GM08714 (cell line): ENCODE data around the gene KRTAP4-11.
"Not testable (repeated sequence)": the region's sequence is repeated elsewhere in the genome, so short reads cannot be mapped to it uniquely, and the experiment has no call there.

Experiments used
- H3K4me3 ChIP-seq: fragments of 200-500 bp; sonication (Bioruptor generic); 2 replicates; pipeline ENCODE4 v1.5.1; 2014; ENCODE audit warnings: mild to moderate bottlenecking, low read length, inconsistent platforms
- ZNF274 ChIP-seq: IDR thresholded peaks from 2 replicates; pipeline ENCODE4 v1.6.1; 2012; ENCODE audit warnings: mild to moderate bottlenecking, low read depth, low read length

The KRTAP4-11 gene

DNA sequence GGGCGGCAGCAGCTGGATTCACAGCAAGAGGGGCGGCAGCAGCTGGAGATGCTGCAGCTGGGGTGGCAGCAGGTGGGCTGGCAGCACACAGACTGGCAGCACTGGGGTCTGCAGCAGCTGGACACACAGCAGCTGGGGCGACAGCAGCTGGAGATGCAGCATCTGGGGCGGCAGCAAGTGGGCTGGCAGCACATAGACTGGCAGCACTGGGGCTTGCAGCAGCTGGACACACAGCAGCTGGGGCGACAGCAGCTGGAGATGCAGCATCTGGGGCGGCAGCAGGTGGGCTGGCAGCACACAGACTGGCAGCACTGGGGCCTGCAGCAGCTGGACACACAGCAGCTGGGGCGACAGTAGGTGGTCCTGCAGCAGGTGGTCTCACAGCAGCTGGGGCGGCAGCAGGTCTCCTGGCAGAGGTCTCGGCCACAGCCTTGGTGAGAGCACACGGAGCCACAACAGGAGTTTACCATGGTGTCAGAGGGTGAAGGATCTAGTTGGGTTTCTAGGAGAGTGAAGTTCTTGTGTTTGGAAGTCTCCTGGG lies at the start of gene KRTAP4-11:
Gene KRTAP4-11, minus strand, starts transcription at position 528 of the 541 bp plus-strand sequence. Its CDS starts 58 bp downstream, at position 470.
- H3K4me3 ChIP-seq, result not testable (repeated sequence)

DNA sequence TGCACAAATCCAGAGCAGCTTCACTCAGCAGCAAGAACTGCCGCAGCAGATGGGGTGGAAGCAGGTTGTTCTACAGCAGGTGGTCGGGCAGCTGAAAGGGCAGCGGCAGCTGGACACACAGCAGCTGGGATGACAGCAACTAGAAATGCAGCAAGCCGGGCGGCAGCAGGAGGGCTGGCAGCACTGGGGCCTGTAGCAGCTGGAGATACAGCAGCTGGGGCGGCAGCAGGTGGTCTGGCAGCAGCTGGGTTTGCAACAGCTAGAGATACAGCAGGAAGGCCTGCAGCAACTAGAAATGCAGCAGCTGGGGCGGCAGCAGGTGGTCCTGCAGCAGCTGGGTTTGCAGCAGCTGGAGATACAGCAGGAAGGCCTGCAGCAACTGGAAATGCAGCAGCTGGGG lies 49.4 kb upstream of the KRTAP4-11 start:
- TF ChIP-seq ZNF274, result no peak
- no peak overlapping the region for H3K4me3 ChIP-seq

DNA sequence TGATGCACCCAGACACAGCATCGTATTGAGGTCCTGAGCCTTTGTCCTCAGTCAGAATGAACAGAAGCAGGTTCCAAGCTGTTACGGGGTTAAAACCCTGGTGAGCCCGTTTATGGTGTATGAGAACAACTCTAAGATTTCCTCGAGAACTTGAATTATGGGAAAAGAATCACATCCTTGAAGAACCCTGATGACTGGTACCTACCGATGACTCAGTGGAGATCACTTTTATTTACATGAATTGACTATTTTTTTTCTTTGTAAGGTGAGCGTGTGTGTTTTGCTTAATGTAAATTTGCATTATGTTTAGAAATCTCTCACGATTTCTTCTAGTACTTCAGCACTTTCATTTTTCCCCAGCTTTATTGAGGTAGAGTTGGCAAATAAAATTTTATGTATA lies 45.7 kb upstream of the KRTAP4-11 start:
- no peak for TF ChIP-seq ZNF274
- H3K4me3 ChIP-seq, result no peak overlapping the region

DNA sequence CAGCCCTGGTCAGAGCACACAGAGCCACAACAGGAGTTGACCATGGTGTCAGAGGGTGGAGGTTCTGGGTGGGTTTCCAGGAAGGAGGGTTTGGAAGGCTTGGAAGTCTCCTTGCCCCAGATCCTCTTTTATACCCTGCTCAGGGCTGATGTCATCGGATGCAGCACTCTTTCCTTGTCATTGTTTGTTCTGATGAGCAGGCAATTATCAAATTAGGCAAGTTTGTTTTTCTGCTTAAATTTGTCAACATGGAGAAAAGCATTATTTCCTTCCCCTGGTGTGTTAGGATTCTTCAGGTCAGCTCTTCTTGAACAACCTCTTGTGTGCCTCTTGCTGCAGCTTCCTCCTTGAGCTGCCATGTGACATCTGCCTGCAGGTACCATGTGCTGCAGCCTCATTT lies 42.5 kb upstream of the KRTAP4-11 start, which contains the start of gene KRTAP4-4:
Gene KRTAP4-4, minus strand, starts transcription at position 101 of the 400 bp plus-strand sequence. Its CDS starts 57 bp downstream, at position 44.
- no peak for TF ChIP-seq ZNF274
- H3K4me3 ChIP-seq, result no peak within 1 kb of the TSS

DNA sequence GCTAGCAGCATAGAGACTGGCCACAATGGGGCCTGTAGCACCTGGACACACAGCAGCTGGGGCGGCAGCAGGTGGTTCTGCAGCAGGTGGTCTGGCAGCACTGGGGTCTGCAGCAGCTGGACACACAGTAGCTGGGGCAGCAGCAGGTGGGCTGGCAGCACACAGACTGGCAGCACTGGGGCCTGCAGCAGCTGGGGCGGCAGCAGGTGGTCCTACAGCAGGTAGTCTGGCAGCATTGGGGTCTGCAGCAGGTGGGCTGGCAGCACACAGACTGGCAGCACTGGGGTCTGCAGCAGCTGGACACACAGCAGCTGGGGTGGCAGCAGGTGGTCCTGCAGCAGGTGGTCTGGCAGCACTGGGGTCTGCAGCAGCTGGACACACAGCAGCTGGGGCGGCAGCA lies 42.0 kb upstream of the KRTAP4-11 start:
- H3K4me3 ChIP-seq, result not testable (repeated sequence)

DNA sequence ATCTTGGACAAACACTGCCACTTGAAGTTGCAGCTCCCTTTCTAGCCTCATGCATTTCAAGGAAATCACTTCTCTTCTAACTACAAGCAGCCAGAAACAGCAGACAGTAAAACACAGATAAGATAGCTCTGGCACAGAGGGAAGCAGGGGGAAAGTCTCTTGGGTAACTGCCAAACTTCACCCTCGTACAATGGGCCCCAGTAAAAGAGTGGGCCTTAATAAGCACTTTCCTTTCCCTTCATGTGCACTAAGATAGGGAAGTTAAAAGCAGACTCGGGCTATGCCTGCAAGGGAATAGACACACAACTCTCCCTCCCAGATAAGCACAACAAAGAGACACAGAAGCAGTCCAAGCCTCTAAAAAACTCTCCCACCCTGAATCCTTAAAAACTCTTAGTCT lies 35.7 kb upstream of the KRTAP4-11 start:
- TF ChIP-seq ZNF274, result no peak
- H3K4me3 ChIP-seq, result no peak overlapping the region

DNA sequence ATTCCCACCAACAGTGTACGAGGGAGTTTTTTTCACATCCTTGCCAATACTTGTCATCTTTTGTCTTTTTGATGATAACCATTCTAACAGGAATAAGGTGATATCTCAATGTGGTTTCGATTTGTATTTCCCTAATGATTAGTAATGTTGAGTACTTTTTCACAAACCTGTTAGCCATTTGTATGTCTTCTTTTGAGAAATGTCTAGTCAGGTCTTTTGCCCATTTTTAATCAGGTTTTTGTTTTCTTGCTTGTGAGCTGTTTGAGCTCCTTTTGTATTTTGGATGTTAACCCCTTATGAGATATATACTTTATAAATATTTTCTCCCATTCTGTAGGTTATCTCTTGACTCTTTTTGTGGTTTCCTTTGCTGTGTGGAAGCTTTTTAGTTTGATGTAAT lies 33.4 kb upstream of the KRTAP4-11 start:
- no peak overlapping the region for H3K4me3 ChIP-seq
- no peak for TF ChIP-seq ZNF274

DNA sequence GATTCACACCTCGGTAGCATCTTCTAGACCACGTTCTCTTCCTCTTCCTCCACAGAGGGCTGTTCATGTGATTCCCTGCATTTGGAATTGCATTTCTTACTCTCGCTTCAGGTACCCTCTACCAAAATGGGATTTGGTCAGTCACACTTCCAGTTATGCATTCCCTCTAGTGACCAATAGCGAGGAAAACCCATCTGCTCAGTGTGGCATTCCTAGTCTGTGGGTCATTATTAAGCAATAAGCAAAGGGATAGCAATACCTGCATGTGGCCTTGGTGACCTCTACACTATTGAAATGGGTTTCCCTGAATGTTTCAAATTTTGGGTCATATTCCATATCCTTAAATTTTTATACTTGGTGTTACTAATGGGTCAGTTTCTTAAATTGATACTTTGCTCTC lies 31.9 kb upstream of the KRTAP4-11 start:
- TF ChIP-seq ZNF274, result no peak
- H3K4me3 ChIP-seq, result no peak overlapping the region

DNA sequence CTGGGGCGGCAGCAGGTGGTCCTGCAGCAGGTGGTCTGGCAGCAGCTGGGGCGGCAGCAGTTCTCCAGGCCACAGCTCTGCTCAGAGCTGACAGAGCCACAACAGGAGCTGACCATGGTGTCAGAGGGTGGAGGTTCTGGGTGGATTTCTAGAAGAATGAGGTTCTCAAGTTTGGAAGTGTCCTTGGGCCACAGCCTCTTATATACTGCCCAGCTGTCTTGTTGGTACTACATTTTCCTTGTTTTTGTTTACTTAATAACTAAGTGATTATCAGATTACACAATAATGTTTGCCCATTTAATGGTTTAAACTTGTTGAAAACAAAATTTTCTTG lies 31.4 kb upstream of the KRTAP4-11 start, which contains the start of gene KRTAP4-5:
Gene KRTAP4-5, minus strand, starts transcription at position 174 of the 334 bp plus-strand sequence. Its CDS starts 58 bp downstream, at position 116.
- no peak for TF ChIP-seq ZNF274
- H3K4me3 ChIP-seq, result no peak within 1 kb of the TSS

DNA sequence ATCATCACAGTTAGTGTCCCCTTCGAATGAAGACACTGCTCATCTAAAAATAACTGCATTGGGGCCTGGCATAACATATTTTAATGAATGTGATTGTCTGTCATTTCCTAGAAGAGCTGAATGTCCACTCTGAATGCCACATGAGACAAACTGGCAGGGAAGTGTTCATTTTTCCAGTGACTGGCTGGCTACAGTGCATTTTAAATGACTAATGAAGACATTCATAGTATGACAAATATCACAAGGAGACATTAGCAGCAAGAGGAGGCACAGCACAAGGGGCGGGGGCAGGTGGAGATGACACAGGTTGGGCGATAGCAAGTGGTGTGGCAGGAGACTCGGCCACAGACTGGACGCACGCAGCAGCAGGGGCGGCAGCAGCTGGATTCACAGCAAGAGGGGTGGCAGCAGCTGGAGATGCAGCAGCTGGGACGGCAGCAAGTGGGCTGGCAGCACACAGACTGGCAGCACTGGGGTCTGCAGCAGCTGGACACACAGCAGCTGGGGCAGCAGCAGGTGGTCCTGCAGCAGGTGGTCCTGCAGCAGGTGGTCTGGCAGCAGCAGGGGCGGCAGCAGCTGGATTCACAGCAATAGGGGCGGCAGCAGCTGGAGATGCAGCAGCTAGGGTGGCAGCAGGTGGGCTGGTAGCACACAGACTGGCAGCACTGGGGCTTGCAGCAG lies 30.9 kb upstream of the KRTAP4-11 start:
- not testable (repeated sequence) for H3K4me3 ChIP-seq

DNA sequence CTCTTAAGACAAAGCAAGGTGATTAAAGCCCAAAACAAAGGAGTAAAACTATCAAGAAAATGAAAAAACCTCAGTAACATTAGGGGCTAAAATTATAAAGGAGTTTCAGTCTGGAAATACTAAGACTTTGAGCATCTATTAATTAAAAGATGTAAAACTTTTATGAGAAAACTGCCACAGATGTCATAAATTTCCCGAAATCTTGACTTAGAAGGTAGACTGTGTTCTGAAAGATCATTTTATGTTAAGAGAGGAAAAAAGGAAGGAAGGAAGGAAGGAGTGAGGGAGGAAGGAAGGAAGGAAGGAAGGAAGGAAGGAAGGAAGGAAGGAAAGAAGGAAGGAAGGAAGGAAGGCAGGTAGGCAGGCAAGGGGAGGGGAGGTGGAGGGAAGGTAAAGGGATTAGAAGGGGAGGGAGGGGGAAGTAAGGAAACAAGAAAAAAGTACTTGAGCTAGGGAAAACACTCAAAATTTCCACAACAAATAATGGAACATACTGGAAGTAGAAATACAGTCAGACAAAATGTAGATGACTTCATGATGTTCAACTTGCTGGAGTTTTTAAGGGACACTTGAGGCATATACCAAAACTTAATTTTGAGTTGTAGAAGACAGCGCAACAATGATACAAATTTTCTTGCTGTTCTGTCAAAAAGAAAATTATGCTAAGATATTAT lies 29.5 kb upstream of the KRTAP4-11 start:
- TF ChIP-seq ZNF274, result no peak
- H3K4me3 ChIP-seq, result no peak overlapping the region

DNA sequence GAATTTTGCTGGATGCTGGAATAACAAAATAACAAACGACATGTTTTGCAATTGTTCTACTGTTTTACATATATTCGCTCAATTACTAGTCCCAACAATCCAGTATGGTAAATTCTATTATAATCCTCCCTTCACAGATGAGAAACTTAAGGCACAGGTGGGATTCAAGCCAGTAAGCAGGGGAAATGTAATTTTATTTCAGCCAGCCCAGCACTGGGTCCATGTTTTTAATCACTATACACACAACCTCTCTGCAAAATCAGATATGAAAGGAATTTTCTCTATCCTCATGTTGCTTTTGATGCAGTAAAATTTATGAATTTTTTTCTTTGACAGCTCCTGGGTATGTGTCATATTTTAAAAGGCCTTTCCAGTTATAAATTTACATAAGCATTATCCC lies 27.1 kb upstream of the KRTAP4-11 start:
- no peak overlapping the region for H3K4me3 ChIP-seq
- TF ChIP-seq ZNF274, result no peak

DNA sequence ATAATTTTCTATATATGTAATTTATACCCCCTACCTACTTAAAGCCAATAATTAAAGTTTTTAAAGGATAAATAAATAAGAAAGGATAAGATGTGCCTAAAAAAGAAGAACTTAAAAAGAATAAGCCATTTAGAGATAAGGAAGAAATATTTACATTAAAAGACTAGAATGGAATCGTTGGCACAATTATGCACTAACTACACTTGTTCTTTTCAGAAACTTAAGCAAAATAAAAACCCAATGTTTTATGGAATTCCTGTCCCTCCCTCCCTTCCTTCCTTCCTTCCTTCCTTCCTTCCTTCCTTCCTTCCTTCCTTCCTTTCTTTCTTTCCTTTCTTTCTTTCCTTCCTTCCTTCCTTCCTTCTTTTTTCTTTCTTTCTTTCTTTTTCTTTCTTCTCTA lies 26.7 kb upstream of the KRTAP4-11 start:
- TF ChIP-seq ZNF274, result no peak
- no peak overlapping the region for H3K4me3 ChIP-seq

DNA sequence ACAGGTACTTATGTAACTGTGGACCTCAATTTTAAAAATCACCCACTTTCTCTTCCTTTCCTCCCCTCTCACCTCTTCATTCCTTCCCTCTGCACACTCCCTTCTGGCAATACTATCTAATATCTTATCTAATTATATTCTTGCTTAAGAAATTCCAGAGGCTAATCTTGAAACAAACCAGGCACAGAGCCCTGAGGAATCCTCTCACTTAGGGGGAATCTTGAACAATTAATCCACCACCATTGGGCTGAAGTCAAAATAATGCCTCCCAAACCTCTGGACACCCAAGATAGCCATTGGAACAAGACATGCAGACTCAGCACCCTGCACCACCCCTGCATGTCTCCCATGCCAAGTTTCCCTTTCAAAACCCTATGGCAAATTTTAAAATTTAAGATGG lies 23.2 kb upstream of the KRTAP4-11 start:
- no peak for TF ChIP-seq ZNF274
- no peak overlapping the region for H3K4me3 ChIP-seq

DNA sequence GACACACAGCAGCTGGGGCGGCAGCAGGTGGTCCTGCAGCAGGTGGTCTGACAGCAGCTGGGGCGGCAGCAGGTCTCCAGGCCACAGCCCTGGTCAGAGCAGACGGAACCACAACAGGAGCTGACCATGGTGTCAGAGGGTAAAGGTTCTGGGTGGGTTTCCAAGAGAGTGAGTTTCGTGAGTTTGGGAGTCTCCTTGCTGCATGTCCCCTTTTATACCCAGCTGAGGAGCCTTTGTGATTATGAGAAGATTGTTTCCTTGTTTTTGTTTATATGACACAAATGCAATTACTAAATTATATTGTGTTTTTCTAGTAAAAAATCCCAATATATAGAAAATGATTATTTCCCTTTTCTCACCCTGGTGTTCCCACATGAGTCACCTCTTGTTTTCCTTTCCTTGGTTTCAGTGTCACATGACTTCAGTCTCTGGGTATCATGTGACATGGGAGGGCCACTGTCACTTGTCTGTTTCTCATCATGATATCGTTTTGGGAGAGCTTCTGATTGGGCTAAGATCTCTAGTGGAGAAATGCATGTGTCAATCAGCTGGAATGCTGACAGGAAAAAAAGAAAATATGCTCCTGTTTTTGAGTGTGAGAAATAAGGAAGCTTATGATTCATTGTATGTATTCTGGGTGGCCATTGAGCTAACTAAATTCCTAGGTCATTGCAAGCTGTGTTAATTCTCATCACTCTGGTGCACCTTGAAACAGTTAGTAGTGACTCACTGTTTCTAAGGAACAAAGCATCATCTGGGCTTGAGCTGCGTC lies 22.4 kb upstream of the KRTAP4-11 start, which contains the start of gene KRTAP4-6:
Gene KRTAP4-6, minus strand, starts transcription at position 185 of the 772 bp plus-strand sequence. Its CDS starts 57 bp downstream, at position 128.
- no peak for TF ChIP-seq ZNF274
- H3K4me3 ChIP-seq, result no peak within 1 kb of the TSS

DNA sequence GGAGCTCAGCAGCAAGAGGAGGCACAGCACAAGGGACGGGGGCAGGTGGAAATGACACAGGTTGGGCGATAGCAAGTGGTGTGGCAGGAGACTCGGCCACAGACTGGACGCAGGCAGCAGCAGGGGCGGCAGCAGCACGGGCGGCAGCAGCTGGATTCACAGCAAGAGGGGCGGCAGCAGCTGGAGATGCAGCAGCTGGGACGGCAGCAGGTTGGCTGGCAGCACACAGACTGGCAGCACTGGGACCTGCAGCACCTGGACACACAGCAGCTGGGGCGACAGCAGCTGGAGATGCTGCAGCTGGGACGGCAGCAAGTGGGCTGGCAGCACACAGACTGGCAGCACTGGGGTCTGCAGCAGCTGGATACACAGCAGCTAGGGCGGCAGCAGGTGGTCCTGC lies 21.7 kb upstream of the KRTAP4-11 start:
- H3K4me3 ChIP-seq, result not testable (repeated sequence)
